ENCODE measurements around the gene ERC2. TPM values are rescaled to one million over a fixed set of nuclear protein-coding genes. Genes with fewer than 3 reads are reported as not detected.

Gene ERC2
- total RNA-seq, 1 donor from 2014 or later: 1.5 TPM

GRCh38 chr3:55742022-55742831 is 726.0 kb downstream of the ERC2 start:
- Histone ChIP-seq H3K4me3 (no peak overlapping the region), H3K36me3 (no peaks in the 10 kb centered on the region), H3K9me3 (no peaks in the 10 kb centered on the region), H3K4me1 (no peaks in the 10 kb centered on the region), H3K27me3 (ENCODE audit: low read depth) (no peaks in the 10 kb centered on the region), H3K27ac (no peak overlapping the region)
- TF ChIP-seq CTCF (IDR thresholded peaks at IDR 0.05): no peak
- DNase-seq (no peak), ATAC-seq (no peak)
- intact Hi-C loops (cut with DNase I): no loop called here

GRCh38 chr3:55737186-55737585 is 731.1 kb downstream of the ERC2 start:
- no peak for TF ChIP-seq CTCF (IDR thresholded peaks at IDR 0.05)
- no peak for ATAC-seq
- no peaks in the 10 kb centered on the region for H3K36me3 ChIP-seq
- H3K27me3 ChIP-seq (ENCODE audit: low read depth): no peaks in the 10 kb centered on the region
- H3K27ac ChIP-seq: no peak overlapping the region
- no peak for DNase-seq
- no peak overlapping the region for H3K4me3 ChIP-seq
- intact Hi-C loops (cut with DNase I): no loop called here
- no peaks in the 10 kb centered on the region for H3K4me1 ChIP-seq
- no peaks in the 10 kb centered on the region for H3K9me3 ChIP-seq

GRCh38 chr3:55735976-55736375 is 732.3 kb downstream of the ERC2 start:
- no peaks in the 10 kb centered on the region for H3K9me3 ChIP-seq
- H3K27me3 ChIP-seq (ENCODE audit: low read depth): no peaks in the 10 kb centered on the region
- no peaks in the 10 kb centered on the region for H3K4me1 ChIP-seq
- no peak for TF ChIP-seq CTCF (IDR thresholded peaks at IDR 0.05)
- DNase-seq (no peak), ATAC-seq (no peak)
- no peaks in the 10 kb centered on the region for H3K36me3 ChIP-seq
- no peak overlapping the region for H3K27ac ChIP-seq
- intact Hi-C loops (cut with DNase I): no loop called here
- no peak overlapping the region for H3K4me3 ChIP-seq

- no peak for TF ChIP-seq CTCF (IDR thresholded peaks at IDR 0.05)
- no peak for DNase-seq
- Histone ChIP-seq H3K27me3 (ENCODE audit: low read depth) (no peaks in the 10 kb centered on the region), H3K9me3 (no peaks in the 10 kb centered on the region), H3K27ac (no peak overlapping the region), H3K36me3 (no peaks in the 10 kb centered on the region), H3K4me3 (no peak overlapping the region), H3K4me1 (no peaks in the 10 kb centered on the region)
- no peak for ATAC-seq
- intact Hi-C loops (cut with DNase I): no loop called here
These were observed 736.5 kb downstream of the ERC2 start for GRCh38 chr3:55731741-55732140.

GRCh38 chr3:55729546-55729945 is 738.7 kb downstream of the ERC2 start:
- TF ChIP-seq CTCF (IDR thresholded peaks at IDR 0.05): no peak
- no peaks in the 10 kb centered on the region for H3K9me3 ChIP-seq
- no peak overlapping the region for H3K4me3 ChIP-seq
- no peaks in the 10 kb centered on the region for H3K27me3 ChIP-seq (ENCODE audit: low read depth)
- ATAC-seq: no peak
- no peak for DNase-seq
- no peak overlapping the region for H3K27ac ChIP-seq
- H3K36me3 ChIP-seq: no peaks in the 10 kb centered on the region
- H3K4me1 ChIP-seq: no peaks in the 10 kb centered on the region
- intact Hi-C loops (cut with DNase I): no loop called here

All from lower lobe of right lung (tissue), 2 donors.